OCI-LY7 (cell line): ENCODE data around the gene DCC.

Experiments used
- CTCF ChIP-seq: fragments of 200-600 bp; sonication (generic); conservative IDR thresholded peaks from 2 replicates; pipeline ENCODE4 v1.5.1; 2014; ENCODE audit warnings: mild to moderate bottlenecking, antibody characterized with exemption, low read length, moderate library complexity, mixed read lengths
- EZH2phosphoT487 ChIP-seq: fragments of 200-600 bp; sonication (generic); IDR thresholded peaks from 2 replicates; pipeline ENCODE4 v1.6.1; 2018; ENCODE audit warnings: low read depth, borderline replicate concordance, mild to moderate bottlenecking, mixed run types, antibody characterized with exemption, low read length, moderate library complexity, mixed read lengths

- TF ChIP-seq CTCF, result no peak
- no peak for TF ChIP-seq EZH2phosphoT487
These were observed 1035.6 kb downstream of the DCC start for GRCh38 chr18:53375621-53376020.
